RWPE2 (cell line): ENCODE measurements around the gene RPL7L1.

Experiments
- ATAC-seq: fragments of 200-7000 bp; cut with Tn5 transposase; 3 replicates; pipeline ENCODE4 v1.9.1; 2021; ENCODE audit warnings: low read depth
- DNase-seq: peaks from one replicate; pipeline ENCODE4 v3.0.0-alpha.2; 2020; ENCODE audit warnings: low spot score
- H3K27ac ChIP-seq: fragments of 450-650 bp; 2 replicates; pipeline ENCODE4 v1.5.1; 2017; ENCODE audit warnings: mild to moderate bottlenecking; ENCODE audit not compliant: poor library complexity, severe bottlenecking
- H3K27me3 ChIP-seq: fragments of 250-450 bp; sonication (Bioruptor Pico); 2 replicates; pipeline ENCODE4 v1.5.1; 2021; ENCODE audit warnings: mild to moderate bottlenecking, moderate library complexity; ENCODE audit not compliant: insufficient read depth, poor library complexity, severe bottlenecking
- H3K36me3 ChIP-seq: fragments of 250-450 bp; sonication (Bioruptor Pico); 2 replicates; pipeline ENCODE4 v1.5.1; 2020; ENCODE audit warnings: low read depth, mild to moderate bottlenecking, moderate library complexity
- H3K4me1 ChIP-seq: fragments of 250-450 bp; sonication (Bioruptor Pico); 2 replicates; pipeline ENCODE4 v1.5.1; 2021; ENCODE audit warnings: mild to moderate bottlenecking, moderate library complexity; ENCODE audit not compliant: insufficient read depth, poor library complexity, severe bottlenecking
- H3K4me3 ChIP-seq: fragments of 250-450 bp; sonication (Bioruptor Pico); 2 replicates; pipeline ENCODE4 v1.5.1; 2021; ENCODE audit warnings: mild to moderate bottlenecking, moderate library complexity; ENCODE audit not compliant: severe bottlenecking
- H3K9me3 ChIP-seq: fragments of 250-450 bp; sonication (Bioruptor Pico); 2 replicates; pipeline ENCODE4 v1.5.1; 2021; ENCODE audit warnings: mild to moderate bottlenecking, moderate library complexity; ENCODE audit not compliant: severe bottlenecking
- TF ChIP-seq, protein P1 (sequence below): fragments of 450-650 bp; IDR thresholded peaks from one replicate; pipeline ENCODE4 v1.5.1; 2017; ENCODE audit warnings: mild to moderate bottlenecking, moderate library complexity; ENCODE audit not compliant: poor library complexity, severe bottlenecking

The RPL7L1 gene

DNA sequence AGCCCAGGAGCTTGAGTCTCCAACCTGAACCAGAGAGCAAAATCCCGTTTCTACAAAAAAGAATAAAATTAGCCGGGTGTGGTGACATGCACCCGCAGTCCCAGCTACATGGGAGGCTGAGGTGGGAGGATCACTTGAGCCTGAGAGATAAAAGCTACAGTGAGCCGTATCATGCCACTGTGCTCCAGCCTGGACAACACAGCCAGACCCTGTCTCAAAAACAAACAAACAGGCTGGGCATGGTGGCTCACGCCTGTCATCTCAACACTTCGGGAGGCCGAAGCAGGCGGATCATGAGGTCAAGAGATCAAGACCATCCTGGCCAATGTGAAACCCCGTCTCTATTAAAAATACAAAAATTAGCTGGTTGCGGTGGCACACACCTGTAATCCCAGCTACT is 25.1 kb downstream of the RPL7L1 start:
- no peak for DNase-seq
- Histone ChIP-seq H3K36me3 (no peaks in the 10 kb centered on the region), H3K4me3 (no peak overlapping the region), H3K4me1 (no peaks in the 10 kb centered on the region), H3K9me3 (no peaks in the 10 kb centered on the region), H3K27ac (no peak overlapping the region), H3K27me3 (no peaks in the 10 kb centered on the region)
- no peak for ATAC-seq
- TF ChIP-seq, protein P1, sequence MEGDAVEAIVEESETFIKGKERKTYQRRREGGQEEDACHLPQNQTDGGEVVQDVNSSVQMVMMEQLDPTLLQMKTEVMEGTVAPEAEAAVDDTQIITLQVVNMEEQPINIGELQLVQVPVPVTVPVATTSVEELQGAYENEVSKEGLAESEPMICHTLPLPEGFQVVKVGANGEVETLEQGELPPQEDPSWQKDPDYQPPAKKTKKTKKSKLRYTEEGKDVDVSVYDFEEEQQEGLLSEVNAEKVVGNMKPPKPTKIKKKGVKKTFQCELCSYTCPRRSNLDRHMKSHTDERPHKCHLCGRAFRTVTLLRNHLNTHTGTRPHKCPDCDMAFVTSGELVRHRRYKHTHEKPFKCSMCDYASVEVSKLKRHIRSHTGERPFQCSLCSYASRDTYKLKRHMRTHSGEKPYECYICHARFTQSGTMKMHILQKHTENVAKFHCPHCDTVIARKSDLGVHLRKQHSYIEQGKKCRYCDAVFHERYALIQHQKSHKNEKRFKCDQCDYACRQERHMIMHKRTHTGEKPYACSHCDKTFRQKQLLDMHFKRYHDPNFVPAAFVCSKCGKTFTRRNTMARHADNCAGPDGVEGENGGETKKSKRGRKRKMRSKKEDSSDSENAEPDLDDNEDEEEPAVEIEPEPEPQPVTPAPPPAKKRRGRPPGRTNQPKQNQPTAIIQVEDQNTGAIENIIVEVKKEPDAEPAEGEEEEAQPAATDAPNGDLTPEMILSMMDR = no peak

DNA sequence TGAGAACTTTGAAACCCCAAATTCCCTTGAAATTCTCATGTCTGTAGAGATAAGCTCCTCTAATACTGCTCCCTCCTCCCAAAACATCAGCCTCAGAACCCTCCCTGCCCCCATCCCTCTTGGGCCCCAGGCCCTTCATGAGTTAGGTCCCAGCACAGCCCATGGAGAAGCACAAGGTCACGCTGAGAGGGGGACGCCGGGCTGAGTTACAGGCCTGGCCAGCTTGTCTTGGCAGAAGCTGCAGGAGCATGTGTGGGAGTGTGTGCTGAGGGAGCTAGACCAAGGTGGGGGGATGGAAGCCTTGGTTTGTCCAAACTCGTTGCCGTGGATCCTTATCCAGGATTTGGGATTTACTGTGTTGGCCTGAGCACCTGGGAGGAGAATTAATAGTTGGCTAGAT is 27.9 kb downstream of the RPL7L1 start:
- Histone ChIP-seq H3K36me3 (no peaks in the 10 kb centered on the region), H3K4me1 (no peaks in the 10 kb centered on the region), H3K27me3 (no peaks in the 10 kb centered on the region), H3K27ac (no peak overlapping the region), H3K4me3 (no peak overlapping the region), H3K9me3 (no peaks in the 10 kb centered on the region)
- TF ChIP-seq, protein P1 = no peak
- ATAC-seq (no peak), DNase-seq (no peak)

DNA sequence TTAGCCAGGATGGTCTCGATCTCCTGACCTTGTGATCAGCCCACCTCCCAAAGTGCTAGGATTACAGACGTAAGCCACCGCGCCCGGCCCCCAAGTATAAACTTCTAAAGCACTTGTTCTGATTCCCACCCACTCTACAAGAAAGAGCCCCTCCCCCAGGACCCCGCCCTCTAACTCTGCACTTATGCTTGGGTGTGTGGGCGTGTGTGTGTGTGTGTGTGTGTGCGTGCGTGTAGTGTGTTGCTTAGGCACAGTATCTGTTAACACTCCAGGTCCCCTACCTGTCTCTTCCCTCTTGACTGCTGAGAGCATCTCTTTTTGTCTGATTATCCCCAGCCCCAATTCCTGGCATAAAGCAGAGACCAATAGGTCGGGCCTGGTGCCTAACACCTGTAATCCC is 30.4 kb downstream of the RPL7L1 start:
- H3K27me3 ChIP-seq = no peaks in the 10 kb centered on the region
- no peaks in the 10 kb centered on the region for H3K9me3 ChIP-seq
- H3K27ac ChIP-seq = no peak overlapping the region
- DNase-seq (no peak), ATAC-seq (no peak)
- no peak overlapping the region for H3K4me3 ChIP-seq
- no peaks in the 10 kb centered on the region for H3K36me3 ChIP-seq
- no peaks in the 10 kb centered on the region for H3K4me1 ChIP-seq
- TF ChIP-seq, protein P1 = no peak

DNA sequence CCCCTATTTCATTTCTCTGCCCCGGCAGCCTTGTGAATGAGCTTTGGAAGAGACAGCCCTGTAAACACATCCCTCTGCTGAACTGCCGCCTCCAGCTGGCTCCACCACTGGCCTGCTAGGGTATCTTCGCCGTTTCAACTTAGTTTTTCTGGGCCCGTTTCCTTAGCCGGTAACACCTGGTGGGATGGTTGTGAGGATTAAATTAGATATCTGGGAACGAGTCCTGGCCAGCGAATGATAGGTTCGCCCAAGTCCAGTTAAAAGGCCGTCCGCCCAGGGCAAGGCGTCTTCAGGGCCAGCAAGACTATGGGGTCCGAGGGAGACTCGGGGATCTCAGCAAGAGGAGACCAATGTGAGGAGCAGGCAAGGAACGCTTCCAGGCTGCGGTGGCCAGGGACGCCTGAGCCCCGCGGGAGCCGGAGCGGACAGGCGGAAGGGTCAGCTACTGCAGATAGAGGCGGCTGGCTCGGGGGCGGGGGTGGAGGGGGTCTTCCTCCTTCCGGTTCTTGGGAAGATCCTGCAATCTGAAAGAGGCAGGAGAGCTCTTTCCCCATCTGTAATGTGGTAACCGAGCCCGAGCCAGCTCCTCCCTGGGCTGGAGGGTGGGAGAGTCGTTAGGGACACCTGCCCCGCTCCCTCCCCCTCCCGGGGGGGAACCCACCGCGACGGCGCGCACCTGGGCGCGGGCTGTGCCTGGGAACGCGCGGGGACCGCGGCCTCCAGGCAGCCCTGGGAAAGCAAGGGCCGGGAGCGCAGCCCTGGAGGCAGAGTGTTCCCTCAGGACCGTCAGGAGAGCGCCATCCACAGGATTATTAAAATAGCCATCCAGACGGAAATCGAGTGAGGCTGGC is 32.0 kb downstream of the RPL7L1 start:
- ATAC-seq (no peak), DNase-seq (no peak)
- Histone ChIP-seq H3K4me3 (no peak overlapping the region), H3K27me3 (no peaks in the 10 kb centered on the region), H3K27ac (no peak overlapping the region), H3K4me1 (no peaks in the 10 kb centered on the region), H3K36me3 (no peaks in the 10 kb centered on the region), H3K9me3 (no peaks in the 10 kb centered on the region)
- TF ChIP-seq, protein P1 = no peak

DNA sequence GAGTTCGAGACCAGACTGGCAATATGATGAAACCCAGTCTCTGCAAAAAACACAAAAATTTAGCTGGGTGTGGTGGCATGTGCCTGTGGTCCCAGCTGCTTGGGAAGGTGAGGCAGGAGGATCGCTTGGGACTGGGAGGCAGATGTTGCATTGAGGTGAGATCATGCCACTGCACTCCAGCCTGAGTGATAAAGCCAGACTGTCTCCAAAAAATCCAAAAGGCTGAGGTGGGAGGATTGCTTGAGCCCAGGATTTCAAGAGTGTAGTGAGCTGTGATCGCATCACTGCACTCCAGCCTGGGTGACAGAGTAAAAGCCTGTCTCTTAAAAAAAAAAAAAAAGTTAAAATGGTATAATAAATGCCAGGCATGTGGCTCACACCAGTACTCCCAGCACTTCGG is 35.1 kb downstream of the RPL7L1 start:
- DNase-seq = no peak

More for the DNA sequence above, 35.1 kb downstream of the RPL7L1 start:
- Histone ChIP-seq H3K9me3 (no peaks in the 10 kb centered on the region), H3K4me1 (no peaks in the 10 kb centered on the region), H3K27me3 (no peaks in the 10 kb centered on the region), H3K36me3 (no peaks in the 10 kb centered on the region), H3K4me3 (no peak overlapping the region), H3K27ac (no peak overlapping the region)
- no peak for ATAC-seq
- TF ChIP-seq, protein P1 = no peak
